ENCODE data around the gene TAF7L.

The TAF7L gene

DNA sequence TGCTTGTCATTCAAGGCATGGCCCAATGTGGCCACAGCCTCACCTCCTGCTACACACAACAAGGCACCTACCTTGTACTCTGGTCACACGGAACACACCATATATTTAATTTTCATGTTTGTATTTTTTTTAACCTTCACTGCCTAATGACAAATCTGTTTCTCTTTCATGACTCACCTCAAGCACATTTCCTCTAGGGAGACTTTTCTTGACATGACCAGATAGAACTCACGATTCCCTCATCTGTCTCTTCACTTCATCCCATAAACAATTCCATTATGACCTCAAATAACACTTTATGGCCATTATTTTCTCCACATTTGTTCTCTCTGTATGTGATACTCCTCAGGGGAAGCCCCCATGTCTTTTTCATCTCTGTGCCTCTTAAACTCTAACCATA, 60.5 kb downstream of the TAF7L start:
- no peak for DNase-seq (ENCODE audit: extremely low spot score, insufficient read length, low read depth)
- no peak for FAIRE-seq

DNA sequence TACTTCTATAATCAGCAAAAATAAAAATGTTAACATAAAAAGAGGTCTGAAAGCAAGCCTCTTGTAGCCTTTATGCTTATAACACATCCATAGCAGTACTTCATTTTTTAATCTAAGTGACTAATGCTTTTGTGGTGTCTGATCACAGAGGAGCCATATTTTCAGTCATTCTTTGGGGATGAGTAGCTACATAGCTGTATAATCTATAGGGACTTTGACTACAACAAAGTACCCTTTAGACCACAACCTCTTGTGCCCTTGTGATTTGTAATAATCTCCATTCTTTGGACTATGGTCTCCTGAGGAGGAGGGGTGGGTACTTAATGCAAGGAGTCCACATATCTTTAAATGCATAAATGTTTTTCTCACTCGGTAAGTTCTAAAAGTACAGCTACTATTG, 62.0 kb downstream of the TAF7L start:
- no peak for FAIRE-seq
- no peak for DNase-seq (ENCODE audit: extremely low spot score, insufficient read length, low read depth)

DNA sequence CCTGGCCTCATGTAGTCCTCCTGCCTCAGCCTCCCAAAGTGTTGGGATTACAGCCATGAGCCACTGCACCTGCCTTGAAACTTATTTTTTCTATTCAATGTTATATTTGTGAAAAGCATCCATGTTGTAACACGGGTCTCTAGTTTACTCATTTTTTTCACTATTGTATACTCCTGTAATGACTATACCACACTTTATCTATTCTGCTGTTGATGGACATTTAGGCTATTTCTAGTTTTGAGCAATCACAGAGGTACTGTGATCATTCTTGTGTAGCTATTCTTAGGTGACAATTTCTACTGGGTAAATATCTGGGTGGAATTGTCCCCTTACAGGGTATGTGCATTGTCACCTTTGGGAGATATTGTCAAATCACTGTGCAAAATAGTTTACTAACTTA, 67.9 kb downstream of the TAF7L start:
- no peak for FAIRE-seq
- DNase-seq (ENCODE audit: extremely low spot score, insufficient read length, low read depth) = no peak

DNA sequence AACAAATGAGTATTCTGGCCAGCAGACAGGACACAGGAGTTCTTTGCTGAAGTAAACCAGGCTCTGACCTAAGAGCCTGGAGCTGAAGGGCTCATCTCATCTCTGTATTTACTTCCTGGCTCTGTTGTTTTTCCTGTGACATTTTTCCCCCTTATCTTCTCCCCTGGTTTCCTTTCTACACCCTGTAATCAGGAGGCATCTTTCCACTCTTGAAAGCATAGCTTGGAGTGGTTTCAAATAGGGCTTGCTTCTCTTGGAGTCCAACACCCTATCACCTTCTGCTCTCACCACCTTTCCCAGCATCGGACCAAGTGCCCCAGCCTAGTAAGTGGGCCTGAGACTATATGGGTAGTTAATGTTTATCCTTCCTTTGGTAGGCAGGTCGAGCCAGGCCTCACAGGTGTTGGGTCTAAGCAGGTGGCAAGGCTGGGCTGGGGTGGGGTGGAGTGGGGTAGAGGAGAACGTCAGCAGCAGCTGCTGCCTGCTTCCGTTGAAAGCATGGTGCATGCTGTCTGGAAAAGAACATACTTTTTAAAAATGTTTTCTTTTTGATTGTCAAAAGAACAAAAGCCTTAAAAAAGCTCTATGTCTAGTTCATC, 70.4 kb downstream of the TAF7L start:
- FAIRE-seq (no peak), DNase-seq (ENCODE audit: extremely low spot score, insufficient read length, low read depth) (no peak)

DNA sequence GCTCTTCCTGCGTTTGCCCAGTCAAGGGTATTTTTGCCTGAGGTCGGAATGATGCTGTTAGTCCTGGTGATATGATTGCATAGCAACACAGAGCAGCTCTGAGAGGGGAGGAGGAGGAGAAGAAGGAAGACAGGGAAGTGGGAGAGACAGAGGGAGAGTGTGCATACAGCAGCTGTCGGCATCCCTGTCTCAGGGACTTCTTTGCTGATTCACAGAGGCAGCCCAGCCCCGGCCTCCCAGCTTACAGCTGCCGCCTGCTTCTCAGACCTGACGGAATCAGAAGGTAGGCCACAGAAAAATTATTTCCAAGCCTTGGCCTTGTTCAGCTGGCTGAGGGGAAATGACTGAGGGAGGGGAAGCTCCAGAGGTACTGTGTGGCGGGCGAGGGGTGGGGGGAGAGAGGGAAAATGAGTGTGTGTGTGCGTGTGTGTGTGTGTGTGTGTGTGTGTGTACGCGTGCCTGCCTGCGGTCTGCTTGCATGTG, 71.2 kb downstream of the TAF7L start:
- FAIRE-seq = no peak
- DNase-seq (ENCODE audit: extremely low spot score, insufficient read length, low read depth) = no peak

DNA sequence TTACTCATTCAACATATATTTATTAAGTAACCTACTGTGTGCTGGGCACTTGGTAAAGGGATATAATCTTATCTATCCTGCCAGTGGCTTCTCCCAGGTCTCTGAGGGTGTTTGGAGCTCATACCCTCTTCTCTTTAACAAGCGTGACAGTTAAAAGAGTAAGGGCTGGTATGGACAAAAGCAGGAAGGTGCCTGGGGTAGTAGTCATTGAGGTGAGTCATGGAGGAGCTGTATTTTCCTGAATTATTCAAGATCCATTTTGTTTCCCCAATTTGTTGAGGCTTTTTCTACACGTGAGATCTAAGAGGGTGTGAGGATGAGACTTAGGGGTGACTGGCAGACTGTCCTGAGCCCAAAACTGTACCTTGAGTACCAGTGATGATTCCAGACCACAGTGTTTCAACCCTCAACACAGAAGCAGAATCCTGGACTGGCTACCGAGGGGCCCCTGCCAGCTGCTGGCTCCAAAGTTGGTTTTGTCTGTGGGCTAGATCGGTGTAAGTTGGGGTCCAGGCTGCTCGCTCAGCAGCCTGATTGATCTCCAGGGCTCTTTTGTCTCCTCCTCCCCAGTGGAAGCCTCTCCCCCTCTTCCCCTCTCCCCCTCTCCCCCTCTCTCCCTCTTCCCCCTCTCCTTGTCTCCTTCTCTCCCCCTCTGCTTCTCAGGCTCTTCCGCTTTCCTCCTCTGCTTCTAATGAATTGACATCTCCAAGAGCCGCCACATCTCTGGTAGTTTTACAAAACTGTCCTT, 71.8 kb downstream of the TAF7L start, which contains the start of gene DRP2:
TSS of gene DRP2 (plus strand) at position 671 of the 748 bp plus-strand sequence. CDS start 11,862 bp downstream, outside the sequence.
- FAIRE-seq = no peak

More for the DNA sequence above, 71.8 kb downstream of the TAF7L start, which contains the start of gene DRP2:
- no peak for DNase-seq (ENCODE audit: extremely low spot score, insufficient read length, low read depth)
